ENCODE results near the gene POLR1G.
"Not testable (repeated sequence)": the region's sequence is repeated elsewhere in the genome, so short reads cannot be mapped to it uniquely, and the experiment has no call there.

The POLR1G gene

DNA sequence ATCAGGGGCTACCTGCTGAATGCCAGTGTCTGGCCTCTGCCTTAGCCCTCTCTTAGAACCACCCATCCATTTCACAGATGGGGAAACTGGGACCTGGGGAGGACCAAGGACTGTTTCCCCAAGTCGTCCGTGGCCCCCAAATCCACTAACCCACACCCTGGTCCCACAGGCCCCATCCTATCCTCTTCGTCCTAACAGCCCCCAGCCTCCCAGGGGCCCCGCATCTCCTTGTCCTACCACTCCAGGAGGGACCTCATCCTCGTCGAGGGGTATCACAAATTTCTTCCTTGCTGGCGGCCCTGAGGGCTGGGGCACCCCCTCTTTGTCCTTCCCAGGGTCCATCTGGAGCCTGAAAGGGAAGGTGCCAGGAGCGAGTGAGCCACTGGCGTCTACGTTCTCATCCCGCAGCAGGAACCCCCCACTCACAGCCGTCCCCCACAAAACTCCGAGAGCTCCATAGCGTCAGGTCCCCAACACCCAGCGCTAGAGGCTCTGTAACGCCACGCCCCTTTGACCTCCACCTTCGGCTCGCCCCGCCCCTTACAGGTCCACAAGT lies 16.7 kb downstream of the POLR1G start:
- FAIRE-seq = no peak

DNA sequence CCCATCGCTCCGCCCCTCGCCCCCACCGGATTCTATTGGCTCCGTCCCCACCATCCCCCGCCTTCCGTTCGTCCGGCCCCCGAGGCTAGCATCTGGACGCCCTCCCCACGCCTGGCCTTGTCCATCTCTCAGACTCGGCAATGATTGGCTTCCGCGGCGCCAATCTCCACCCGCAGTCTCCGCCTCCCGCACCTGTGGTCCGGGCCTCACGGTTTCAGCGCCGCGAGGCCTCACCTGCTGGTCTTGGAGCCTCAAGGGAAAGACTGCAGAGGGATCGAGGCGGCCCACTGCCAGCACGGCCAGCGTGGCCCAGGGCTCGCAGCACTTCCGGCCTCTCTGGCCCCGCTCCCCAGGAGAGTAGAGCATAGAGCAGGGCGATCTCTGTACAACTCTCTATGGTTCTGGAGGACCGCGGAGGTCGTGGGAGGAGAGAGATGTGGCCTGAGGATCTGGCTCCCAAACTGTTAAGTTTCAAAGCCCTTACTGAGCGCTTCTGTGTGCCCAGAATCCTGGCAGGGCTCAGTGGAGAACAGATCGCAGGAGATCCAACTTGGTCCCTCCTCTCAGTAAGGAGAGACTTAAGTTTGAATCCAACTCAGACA lies 17.2 kb downstream of the POLR1G start, which contains the start of gene ERCC1:
Gene ERCC1, minus strand, starts transcription at position 329 of the 602 bp plus-strand sequence. CDS start 543 bp downstream, outside the sequence.
- FAIRE-seq = no peak

DNA sequence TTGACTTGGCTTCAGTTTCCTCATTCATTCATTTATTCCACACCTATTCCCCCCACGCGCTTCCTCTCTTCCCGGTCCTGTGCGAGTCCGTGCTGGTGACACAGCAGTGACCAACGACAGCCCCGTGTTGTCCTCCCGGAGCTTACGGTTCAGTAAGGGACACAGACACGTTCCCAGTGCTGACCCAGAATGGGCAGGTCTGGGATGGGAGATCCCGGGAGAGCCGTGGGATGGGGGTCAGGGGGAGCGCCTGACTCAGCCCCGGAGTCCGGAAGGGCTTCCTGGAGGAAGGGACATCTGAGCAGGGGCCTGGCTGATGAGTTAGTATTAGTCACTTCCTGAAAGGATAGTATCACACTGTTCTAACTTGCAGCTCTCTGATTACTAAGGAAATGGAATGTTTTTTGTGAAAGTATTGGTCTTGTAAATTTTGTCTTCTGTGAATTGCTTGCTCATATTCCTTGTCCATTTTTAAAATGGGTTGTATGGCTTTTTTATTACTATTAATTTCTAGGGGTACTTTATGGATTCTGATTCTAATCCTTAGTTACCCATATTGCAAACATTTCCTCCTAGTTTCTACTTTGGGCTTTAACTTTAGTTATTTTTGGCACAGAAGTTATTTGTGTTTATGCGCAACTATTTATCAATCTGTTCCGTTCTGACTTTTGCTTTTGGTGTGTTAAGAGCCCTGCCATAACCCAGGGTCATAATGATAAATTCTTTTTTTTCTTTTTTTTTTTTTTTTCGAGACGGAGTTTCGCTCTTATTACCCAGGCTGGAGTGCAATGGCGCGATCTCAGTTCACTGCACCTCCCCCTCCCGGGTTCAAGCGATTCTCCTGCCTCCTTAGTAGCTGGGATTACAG lies 18.0 kb downstream of the POLR1G start:
- FAIRE-seq = no peak

DNA sequence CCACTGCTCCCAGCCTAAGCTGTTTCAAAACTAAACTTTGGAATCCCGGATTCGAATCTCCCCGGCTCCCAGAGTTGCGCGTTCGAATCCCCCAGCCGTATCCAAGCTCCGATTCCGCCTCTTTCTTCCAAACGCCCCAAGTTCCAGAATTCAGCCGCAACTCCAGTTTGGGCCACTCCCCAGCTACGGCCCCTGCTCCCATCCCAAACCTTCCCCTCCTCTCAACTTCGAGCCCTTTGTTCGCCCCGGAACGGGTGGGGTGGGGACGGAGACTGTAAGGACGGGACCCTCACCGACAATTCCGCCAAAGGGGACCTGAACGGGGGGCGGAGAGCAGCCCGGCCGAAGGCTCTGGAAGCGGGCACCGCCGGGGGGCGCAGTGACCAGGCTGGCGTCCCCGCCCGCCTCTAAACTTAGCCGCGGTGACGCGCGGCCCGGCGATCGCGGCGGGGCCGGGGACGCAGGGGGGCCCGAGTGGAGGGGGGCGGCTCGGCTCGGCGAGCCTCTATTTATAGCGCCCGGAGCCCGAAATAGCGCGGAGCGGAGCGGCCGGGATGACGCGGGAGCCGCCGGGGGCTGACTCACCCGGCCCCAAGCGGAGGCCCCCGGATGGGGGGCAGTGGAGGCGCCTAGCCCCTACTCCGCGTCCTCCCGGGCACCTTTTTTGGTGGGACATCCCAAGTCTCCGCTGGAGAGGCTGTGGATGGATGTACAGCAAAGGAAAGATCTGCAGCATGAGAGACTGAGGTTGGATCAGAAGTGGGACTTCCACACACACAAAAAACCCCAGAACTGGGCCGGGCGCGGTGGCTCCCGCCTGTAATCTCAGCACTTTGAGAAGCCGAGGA lies 22.2 kb downstream of the POLR1G start:
- FAIRE-seq = no peak

GRCh38 chr19:45429896-45430295 lies 23.5 kb downstream of the POLR1G start:
- FAIRE-seq = not testable (repeated sequence)

DNA sequence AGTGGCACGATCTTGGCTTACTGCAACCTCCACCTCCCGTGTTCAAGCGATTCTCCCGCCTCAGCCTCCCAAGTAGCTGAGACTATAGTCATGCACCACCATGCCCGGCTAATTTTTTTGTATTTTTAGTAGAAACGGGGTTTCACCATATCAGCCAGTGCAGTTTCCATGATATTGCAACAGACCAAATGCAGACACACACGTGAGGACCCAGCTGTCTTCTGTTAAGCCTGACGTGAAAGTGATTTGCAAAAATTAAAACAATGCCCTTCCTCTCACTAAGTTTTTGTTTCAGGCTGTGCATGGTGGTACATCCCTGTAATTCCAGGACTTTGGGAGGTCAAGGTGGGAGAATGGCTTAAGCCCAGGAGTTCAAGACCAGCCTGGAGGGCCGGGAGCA lies 24.6 kb downstream of the POLR1G start:
- FAIRE-seq = not testable (repeated sequence)

- not testable (repeated sequence) for FAIRE-seq
Observed at GRCh38 chr19:45432543-45432942, 26.1 kb downstream of the POLR1G start.

- no peak for FAIRE-seq
Observed at GRCh38 chr19:45437328-45437727, 30.9 kb downstream of the POLR1G start.

- FAIRE-seq = no peak
Observed at GRCh38 chr19:45439190-45439568, 32.7 kb downstream of the POLR1G start.

DNA sequence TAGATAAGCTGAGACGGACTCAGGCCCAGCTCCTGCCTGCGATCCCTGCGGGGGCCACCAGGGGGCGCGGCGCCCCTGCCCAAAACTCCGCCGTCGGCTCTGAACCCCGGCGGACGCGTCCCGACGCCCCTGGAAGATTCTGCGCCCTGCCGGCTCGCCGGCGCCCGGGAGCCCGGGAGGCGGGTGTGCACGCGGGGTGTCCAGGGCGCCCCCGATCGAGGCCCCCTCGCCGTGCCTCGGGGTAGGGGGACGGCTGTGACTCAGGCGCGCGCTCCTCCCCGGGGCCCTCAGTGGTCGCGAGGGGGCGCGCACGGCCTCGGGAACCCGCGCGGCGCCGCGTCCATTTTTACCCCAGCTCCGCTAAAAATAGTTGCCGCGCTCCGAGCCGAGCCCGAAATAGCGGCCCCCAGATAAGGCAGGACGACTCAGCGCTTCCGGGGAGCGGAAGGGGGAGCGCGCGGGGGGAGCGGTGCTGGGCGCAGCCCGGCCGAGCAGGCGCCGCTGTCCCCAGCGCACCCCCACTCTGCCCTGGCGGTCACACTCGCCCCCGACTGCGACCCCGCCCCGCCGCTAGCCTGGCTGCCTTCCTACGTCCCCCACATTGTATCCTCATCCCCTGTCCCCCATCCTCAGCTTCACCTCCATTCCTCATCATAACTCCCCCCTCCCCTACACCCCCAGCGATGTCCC lies 33.3 kb downstream of the POLR1G start:
- no peak for FAIRE-seq

DNA sequence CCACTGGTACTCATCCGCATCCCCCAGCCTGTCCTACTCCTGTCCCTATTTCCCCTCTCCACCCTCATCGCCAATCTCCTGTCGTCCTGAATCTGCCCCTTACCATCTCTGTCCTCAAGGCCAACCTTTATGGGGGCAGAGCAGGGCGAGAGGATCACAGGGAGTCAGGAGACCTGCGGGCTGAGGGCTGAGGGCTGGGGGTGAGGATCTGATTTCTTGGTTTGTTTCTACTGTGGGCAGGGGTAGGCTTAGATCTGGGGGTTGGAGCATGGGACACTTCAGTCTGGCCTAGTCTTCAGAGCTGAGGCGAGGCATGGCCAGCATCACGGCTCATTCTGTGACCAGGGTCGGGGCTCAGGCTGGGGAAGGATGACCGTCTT lies 33.8 kb downstream of the POLR1G start:
- no peak for FAIRE-seq

DNA sequence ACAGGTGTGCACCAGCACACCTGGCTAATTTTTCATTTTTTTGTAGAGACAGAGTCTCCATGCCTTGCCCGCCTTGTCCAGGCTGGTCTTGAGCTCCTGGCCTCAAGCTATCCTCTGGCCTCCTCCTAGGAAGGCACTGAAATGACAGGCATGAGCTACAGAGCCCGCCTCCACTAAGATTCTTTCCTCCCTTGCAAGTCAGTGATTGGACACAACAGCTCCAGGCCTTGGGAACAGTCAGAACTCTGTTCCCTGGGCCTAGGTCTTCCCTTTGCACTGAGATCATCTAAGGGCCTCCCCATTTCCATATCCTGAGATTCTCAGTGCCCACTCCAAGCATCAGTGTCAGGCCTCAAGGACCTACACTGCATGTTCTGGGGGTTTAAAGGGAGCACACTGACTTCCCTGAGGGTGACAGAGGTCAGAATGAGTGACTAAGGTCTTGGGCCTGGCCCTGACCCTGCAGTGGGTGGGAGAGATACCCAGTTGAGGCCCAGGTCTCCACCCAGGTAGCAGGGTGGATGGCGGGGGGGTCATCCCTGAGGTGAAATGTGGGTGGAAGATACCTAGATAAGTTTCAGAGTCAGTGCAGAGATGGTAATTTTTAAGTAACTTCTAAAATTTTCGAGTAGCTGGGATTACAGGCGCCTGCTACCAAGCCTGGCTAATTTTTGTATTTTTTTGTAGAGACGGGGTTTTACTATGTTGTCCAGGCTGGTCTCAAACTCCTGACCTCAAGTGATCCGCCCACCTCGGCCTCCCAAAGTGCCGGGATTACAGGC lies 34.6 kb downstream of the POLR1G start:
- FAIRE-seq = no peak

- no peak for FAIRE-seq
Observed at GRCh38 chr19:45442408-45442777, 35.9 kb downstream of the POLR1G start.

- FAIRE-seq = no peak
Observed at GRCh38 chr19:45442778-45443461, 36.5 kb downstream of the POLR1G start.

GRCh38 chr19:45443462-45444317 lies 37.2 kb downstream of the POLR1G start:
- no peak for FAIRE-seq

DNA sequence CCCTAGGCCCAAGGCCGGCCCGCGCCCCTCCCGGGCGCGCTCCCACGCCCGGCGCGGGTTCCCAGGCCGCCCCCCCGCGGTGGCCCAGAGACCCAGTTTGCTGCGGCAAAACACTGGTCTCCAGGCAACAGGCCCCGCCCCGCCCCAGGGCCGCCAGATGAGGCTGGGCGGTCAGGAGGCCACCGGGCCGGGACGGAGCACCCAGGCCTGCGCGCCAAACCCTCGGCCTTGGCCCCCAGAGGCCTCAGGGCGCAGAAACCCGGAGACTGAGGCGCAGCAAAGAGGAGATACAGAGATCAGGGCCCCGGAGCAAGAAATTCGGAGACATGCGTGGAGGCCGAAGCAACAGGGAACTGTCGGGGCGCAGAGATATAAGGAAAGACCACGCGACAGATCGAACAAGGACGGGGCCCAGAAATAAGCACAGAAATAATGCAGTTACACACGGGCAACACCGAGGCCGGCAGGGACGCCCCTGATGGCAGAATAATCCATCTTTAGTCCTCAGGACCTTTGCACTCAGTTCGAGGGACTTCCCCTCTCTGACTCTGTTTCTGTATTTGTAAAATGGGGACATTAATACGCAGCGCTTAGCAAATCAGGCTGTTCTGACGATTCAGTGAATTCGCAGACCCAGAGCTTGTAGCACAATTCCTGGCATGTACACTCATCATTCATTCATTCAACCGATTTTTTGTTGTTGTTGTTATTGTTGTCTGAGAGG lies 38.0 kb downstream of the POLR1G start:
- no peak for FAIRE-seq

DNA sequence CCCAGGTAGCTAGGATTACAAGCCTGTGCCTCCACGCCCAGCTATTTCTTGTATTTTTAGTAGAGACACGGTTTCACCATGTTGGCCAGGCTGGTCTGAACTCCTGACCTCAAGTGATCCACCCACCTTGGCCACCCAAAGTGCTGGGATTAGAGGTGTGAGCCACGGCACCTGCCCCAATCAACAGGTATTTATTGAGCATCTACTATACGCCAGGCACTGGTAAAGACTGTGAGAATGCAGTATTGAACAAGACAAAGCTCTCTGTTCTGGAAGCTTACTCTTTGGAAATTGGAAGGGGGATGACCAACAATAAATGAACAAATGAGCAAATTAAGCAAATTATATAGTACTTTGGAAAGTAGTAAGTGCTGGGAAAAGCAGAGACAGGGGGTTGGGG lies 38.7 kb downstream of the POLR1G start:
- FAIRE-seq = no peak

DNA sequence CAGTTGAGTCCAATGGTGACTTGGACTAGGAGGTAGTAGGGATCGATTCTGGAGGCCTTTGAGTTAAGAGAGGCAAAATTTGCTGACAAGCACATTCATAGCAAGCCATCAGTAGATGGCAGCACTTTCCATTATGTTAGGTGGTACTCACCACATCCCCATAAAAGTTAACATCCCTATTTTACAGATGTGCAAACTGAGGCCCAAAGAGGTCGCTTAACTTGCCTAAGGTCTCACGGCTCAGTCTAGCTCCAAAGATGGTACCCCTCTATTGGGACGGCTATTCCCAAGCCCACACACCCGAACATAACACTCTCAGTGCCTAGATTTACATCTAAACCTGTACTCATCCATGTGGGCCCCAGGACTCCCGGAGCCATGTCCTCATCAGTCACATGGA lies 39.9 kb downstream of the POLR1G start:
- no peak for FAIRE-seq

DNA sequence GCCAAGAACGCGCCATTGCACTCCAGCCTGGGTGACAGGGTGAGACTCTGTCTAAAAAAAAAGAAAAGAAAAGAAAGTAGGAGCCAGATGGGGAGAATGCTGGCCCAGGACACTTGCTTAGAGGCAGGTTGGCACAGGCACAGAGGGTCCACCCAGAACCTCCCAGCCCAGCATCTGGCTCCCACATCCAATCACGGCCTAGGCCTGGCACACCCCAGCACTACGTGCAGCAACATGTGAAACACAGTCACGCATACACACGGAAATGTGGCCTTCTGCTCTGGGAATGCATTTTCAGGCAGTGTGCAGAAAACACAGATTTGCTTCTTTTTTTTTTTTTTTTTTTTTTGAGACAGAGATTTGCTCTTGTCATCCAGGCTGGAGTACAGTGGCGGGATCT lies 40.5 kb downstream of the POLR1G start:
- no peak for FAIRE-seq
